Measurements from ENCODE around the gene PRR5L.

GRCh38 chr11:36438126-36438525, 142.0 kb downstream of the PRR5L start:
- TF ChIP-seq TAF1 (IDR thresholded peaks at IDR 0.05; ENCODE audit: borderline replicate concordance, insufficient read depth, low read length) (no peak), POLR2AphosphoS5 (IDR thresholded peaks at IDR 0.05; ENCODE audit: low read depth, low read length) (no peak)

Measured in PFSK-1 (cell line).